DND-41 (cell line): ENCODE results near the gene COTL1.

ENCODE experiments used
- EZH2 ChIP-seq: IDR thresholded peaks from 3 replicates; pipeline ENCODE4 v1.6.1; 2012; ENCODE audit warnings: borderline replicate concordance, low read depth, mild to moderate bottlenecking, moderate library complexity, low read length, inconsistent platforms; ENCODE audit not compliant: severe bottlenecking
- TF ChIP-seq, protein P1 (sequence below): IDR thresholded peaks from 2 replicates; pipeline ENCODE4 v1.5.1; 2012; ENCODE audit warnings: borderline replicate concordance, low read length, moderate library complexity, mild to moderate bottlenecking; ENCODE audit not compliant: poor library complexity, severe bottlenecking; ENCODE audit errors: extremely low read depth

DNA sequence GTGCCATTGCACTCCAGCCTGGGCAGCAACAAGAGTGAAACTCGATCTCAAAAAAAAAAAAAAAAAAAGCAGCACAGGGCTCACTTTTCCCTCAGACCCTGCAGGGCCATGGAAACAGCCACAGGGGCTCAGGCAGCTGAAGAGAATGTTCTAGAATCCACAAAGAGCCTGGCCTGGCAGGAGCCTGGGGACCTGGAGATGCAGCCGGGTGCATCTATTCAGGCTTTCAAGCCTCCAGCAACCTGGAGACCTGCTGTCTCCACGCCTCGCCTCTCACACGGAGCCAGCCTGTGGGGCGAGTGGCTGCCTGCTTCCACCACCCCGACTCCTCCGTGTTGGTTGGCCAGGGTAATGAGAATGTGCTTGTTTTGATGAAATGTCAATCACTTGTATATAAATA is 69.4 kb downstream of the COTL1 start:
- TF ChIP-seq, protein P1, sequence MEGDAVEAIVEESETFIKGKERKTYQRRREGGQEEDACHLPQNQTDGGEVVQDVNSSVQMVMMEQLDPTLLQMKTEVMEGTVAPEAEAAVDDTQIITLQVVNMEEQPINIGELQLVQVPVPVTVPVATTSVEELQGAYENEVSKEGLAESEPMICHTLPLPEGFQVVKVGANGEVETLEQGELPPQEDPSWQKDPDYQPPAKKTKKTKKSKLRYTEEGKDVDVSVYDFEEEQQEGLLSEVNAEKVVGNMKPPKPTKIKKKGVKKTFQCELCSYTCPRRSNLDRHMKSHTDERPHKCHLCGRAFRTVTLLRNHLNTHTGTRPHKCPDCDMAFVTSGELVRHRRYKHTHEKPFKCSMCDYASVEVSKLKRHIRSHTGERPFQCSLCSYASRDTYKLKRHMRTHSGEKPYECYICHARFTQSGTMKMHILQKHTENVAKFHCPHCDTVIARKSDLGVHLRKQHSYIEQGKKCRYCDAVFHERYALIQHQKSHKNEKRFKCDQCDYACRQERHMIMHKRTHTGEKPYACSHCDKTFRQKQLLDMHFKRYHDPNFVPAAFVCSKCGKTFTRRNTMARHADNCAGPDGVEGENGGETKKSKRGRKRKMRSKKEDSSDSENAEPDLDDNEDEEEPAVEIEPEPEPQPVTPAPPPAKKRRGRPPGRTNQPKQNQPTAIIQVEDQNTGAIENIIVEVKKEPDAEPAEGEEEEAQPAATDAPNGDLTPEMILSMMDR = no peak
- TF ChIP-seq EZH2 = no peak
